GM23248 (cell line): ENCODE data around the gene VTI1A.

Source experiments
- EZH2 ChIP-seq: fragments of 200-600 bp; sonication (generic); IDR thresholded peaks from 2 replicates; pipeline ENCODE4 v1.6.1; 2018; ENCODE audit warnings: antibody characterized with exemption, mild to moderate bottlenecking; ENCODE audit not compliant: insufficient read depth, poor library complexity, severe bottlenecking
- EZH2phosphoT487 ChIP-seq: fragments of 200-600 bp; sonication (generic); IDR thresholded peaks from 2 replicates; pipeline ENCODE4 v1.6.1; 2018; ENCODE audit warnings: antibody characterized with exemption, moderate library complexity, mild to moderate bottlenecking, low read depth; ENCODE audit not compliant: insufficient read depth

- TF ChIP-seq EZH2: no peak
- no peak for TF ChIP-seq EZH2phosphoT487
These were observed 224.7 kb downstream of the VTI1A start for GRCh38 chr10:112671743-112672142.
